K562 (cell line): ENCODE measurements around the gene RABGAP1L. TPM values are rescaled to one million over a fixed set of nuclear protein-coding genes. Genes with fewer than 3 reads are reported as not detected.

Source experiments
- ATAC-seq: fragments of 200-7000 bp; cut with Tn5 transposase; 3 replicates; pipeline ENCODE4 v1.9.1; 2020; ENCODE audit warnings: moderate library complexity
- BruUV-seq: library from RNA; stranded (reverse); fragments of 400-500 nt; replicated peaks from 2 replicates; lab custom pipeline; 2021; lab: Mats Ljungman, UMichigan
- CTCF ChIA-PET: fragments of 300-600 bp; formaldehyde crosslinking; extraction: SDS; loops from one replicate; lab custom pipeline; 2021; ENCODE audit warnings: low intra/inter-chr PET ratio; lab: Yijun Ruan, JAX
- POLR2A ChIA-PET: fragments of 300-600, 350-650 bp; sonication (Branson Sonifier 250); formaldehyde crosslinking; extraction: SDS; loops from one replicate; lab custom pipeline; 2021; ENCODE audit warnings: antibody characterized with exemption, inconsistent platforms; lab: Yijun Ruan, JAX
- DNase-seq, 4 experiments: peaks; one replicate each; pipeline versions ENCODE4 v3.0.0 to v3.0.0-alpha.2; 2011 to 2018; ENCODE audit warnings: low spot score in 3 of 4, mixed read lengths in 3 of 4; ENCODE audit errors: extremely low read depth in 1 of 4
- FAIRE-seq: peaks from 2 replicates; lab custom pipeline; 2011; peaks lifted over from hg19 to GRCh38; lab: Jason Lieb, UNC
- H2AFZ ChIP-seq: 2 replicates; pipeline ENCODE4 v1.6.0; 2011; ENCODE audit warnings: low read depth, low read length, control low read depth, inconsistent platforms
- H3K27ac ChIP-seq: fragments of 200-600 bp; 3 replicates; pipeline ENCODE4 v1.8.0; 2011; ENCODE audit warnings: low read depth, mild to moderate bottlenecking, control low read depth, inconsistent platforms, low read length, moderate library complexity, mixed read lengths; ENCODE audit errors: extremely low read depth
- H3K27me3 ChIP-seq, 2 experiments: fragments of 300-600 bp in 1 of 2; 2 replicates in 1 of 2; 3 replicates in 1 of 2; pipeline versions ENCODE4 v1.6.0 to v1.8.0; 2011; ENCODE audit warnings: inconsistent platforms in 2 of 2, low read length in 2 of 2, mild to moderate bottlenecking in 1 of 2, mixed read lengths in 1 of 2, moderate library complexity in 1 of 2; ENCODE audit not compliant: control insufficient read depth in 2 of 2, insufficient read depth in 2 of 2
- H3K36me3 ChIP-seq: fragments of 300-600 bp; 3 replicates; pipeline ENCODE4 v1.8.0; 2011; ENCODE audit warnings: mild to moderate bottlenecking, low read length, inconsistent platforms; ENCODE audit not compliant: control insufficient read depth, insufficient read depth
- H3K4me1 ChIP-seq, 2 experiments: fragments of 200-600 bp in 1 of 2; replicated peaks in 1 of 2; 2 replicates in 1 of 2; 3 replicates in 1 of 2; pipeline versions ENCODE4 v1.5.1 to v1.8.0; 2011; ENCODE audit warnings: inconsistent platforms in 2 of 2, low read length in 2 of 2, mild to moderate bottlenecking in 1 of 2, mixed read lengths in 1 of 2, moderate library complexity in 1 of 2; ENCODE audit not compliant: control insufficient read depth in 2 of 2, insufficient read depth in 2 of 2
- H3K4me2 ChIP-seq: 2 replicates; pipeline ENCODE4 v1.6.1; 2011; ENCODE audit warnings: low read length, control low read depth, inconsistent platforms, mixed read lengths; ENCODE audit not compliant: insufficient read depth
- H3K4me3 ChIP-seq: fragments of 200-600 bp; sonication (generic), shearing (Covaris generic); 2 replicates; pipeline ENCODE4 v1.5.1; 2016; ENCODE audit warnings: control low read depth, inconsistent platforms
- H3K79me2 ChIP-seq: fragments of 200-600 bp; 3 replicates; pipeline ENCODE4 v1.8.0; 2011; ENCODE audit warnings: low read length, inconsistent platforms; ENCODE audit not compliant: control insufficient read depth, insufficient read depth
- H3K9ac ChIP-seq, 2 experiments: 2 replicates each; pipeline versions ENCODE4 v1.6.0 to v1.6.1; 2011; ENCODE audit warnings: low read depth in 2 of 2, low read length in 2 of 2, control low read depth in 1 of 2, inconsistent platforms in 1 of 2, mild to moderate bottlenecking in 1 of 2, mixed read lengths in 1 of 2; ENCODE audit not compliant: insufficient read depth in 1 of 2
- H3K9me1 ChIP-seq: one replicate; pipeline ENCODE4 v1.6.0; 2011; ENCODE audit warnings: inconsistent platforms, mild to moderate bottlenecking, low read length, moderate library complexity; ENCODE audit not compliant: control insufficient read depth, insufficient read depth
- H3K9me3 ChIP-seq: replicated peaks from 2 replicates; pipeline ENCODE4 v1.5.1; 2011; ENCODE audit warnings: low read depth, low read length, inconsistent platforms; ENCODE audit not compliant: control insufficient read depth, insufficient read depth
- H4K20me1 ChIP-seq: replicated peaks from 2 replicates; pipeline ENCODE4 v1.6.1; 2011; ENCODE audit warnings: low read length, inconsistent platforms, mixed read lengths; ENCODE audit not compliant: control insufficient read depth, insufficient read depth
- ELF1 ChIP-seq: fragments of 200-800 bp; sonication (Bioruptor generic); IDR thresholded peaks from 2 replicates; pipeline ENCODE4 v1.6.1; 2016; ENCODE audit warnings: missing genetic modification characterization, missing compliant biosample characterization
- ILF3 ChIP-seq: fragments of 450-650 bp; IDR thresholded peaks from 2 replicates; pipeline ENCODE4 v1.6.1; 2018; ENCODE audit warnings: antibody characterized with exemption, mild to moderate bottlenecking, moderate library complexity, borderline replicate concordance
- MCM7 ChIP-seq, 2 experiments: fragments of 450-650 bp; IDR thresholded peaks; 2 replicates each; pipeline ENCODE4 v1.6.1; 2016 to 2018
- POLR2AphosphoS2 ChIP-seq: IDR thresholded peaks from 2 replicates; pipeline ENCODE4 v1.6.1; 2012; ENCODE audit warnings: low read length, improper control_type of control experiment
- TAL1 ChIP-seq: fragments of 450-650 bp; IDR thresholded peaks from 2 replicates; pipeline ENCODE4 v1.6.1; 2016; ENCODE audit warnings: mild to moderate bottlenecking
- XRCC4 ChIP-seq: IDR thresholded peaks from one replicate; pipeline ENCODE4 v1.6.1; 2011; ENCODE audit not compliant: insufficient read depth, insufficient read length; ENCODE audit errors: extremely low read depth
- ZNF24 ChIP-seq: fragments of 450-650 bp; IDR thresholded peaks from 2 replicates; pipeline ENCODE4 v1.6.1; 2016
- ZNF408 ChIP-seq: fragments of 250-450 bp; sonication (Bioruptor Pico); IDR thresholded peaks from 2 replicates; pipeline ENCODE4 v1.4.0; 2020; ENCODE audit warnings: low read depth, mild to moderate bottlenecking, moderate library complexity
- ZNF766 ChIP-seq: fragments of 200-800 bp; sonication (Bioruptor generic); conservative IDR thresholded peaks from 2 replicates; pipeline ENCODE4 v1.6.1; 2016; ENCODE audit warnings: missing genetic modification characterization, missing compliant biosample characterization
- ZNF830 ChIP-seq: fragments of 250-450 bp; sonication (Bioruptor Pico); IDR thresholded peaks from 2 replicates; pipeline ENCODE4 v1.5.0; 2021; ENCODE audit warnings: mild to moderate bottlenecking
- ZSCAN29 ChIP-seq: fragments of 450-650 bp; IDR thresholded peaks from 2 replicates; pipeline ENCODE4 v1.6.1; 2017
- WGBS: fragments of 100-300 bp; shearing (Covaris generic); methylation state at CpG from one replicate; pipeline ENCODE4 v1.1.6; 2016; ENCODE audit warnings: low coverage, mixed read lengths; ENCODE audit not compliant: insufficient coverage; ENCODE audit errors: missing lambda C conversion rate; 5-methylcytosine and 5-hydroxymethylcytosine counted together
- in situ Hi-C: fragments of 300-500 bp; cut with MboI; formaldehyde crosslinking; loops from 4 replicates; pipeline ENCODE4 v1.15.0; 2018; ENCODE audit warnings: inconsistent platforms, mixed read lengths
- intact Hi-C: fragments of 100-400 bp; cut with micrococcal nuclease; formaldehyde crosslinking; loops from 2 replicates; pipeline ENCODE4 v1.14.2; 2022
- polyA plus RNA-seq, 8 experiments: library from polyadenylated mRNA; depleted of rRNA in 4 of 8; stranded (reverse) in 5 of 8; unstranded in 3 of 8; fragments of >200 nt; fragmentation: Nextera tagmentation in 2 of 8; fragmentation: Illumina TruSeq in 1 of 8; extraction: Ambion mirVana in 2 of 8; extraction: Trizol in 1 of 8; gene quantifications; 2 replicates each; pipeline versions ENCODE4 v1.2.1 to v1.2.3, GENCODE V29; 2011 to 2014; ENCODE audit warnings: inconsistent platforms in 1 of 8, missing spikeins in 1 of 8
- total RNA-seq, 7 experiments: library from RNA; depleted of rRNA in 6 of 7; stranded (reverse); fragments of >200 nt in 6 of 7; fragmentation: Illumina TruSeq in 2 of 7; extraction: Trizol in 2 of 7; gene quantifications; 2 replicates each; pipeline versions ENCODE4 v1.2.1 to v1.2.3, GENCODE V29; 2011 to 2021; ENCODE audit warnings: low replicate concordance in 1 of 7
- TF ChIP-seq, protein P1 (sequence below): fragments of 450-650 bp; IDR thresholded peaks from 2 replicates; pipeline ENCODE4 v1.6.1; 2017; ENCODE audit warnings: mild to moderate bottlenecking, moderate library complexity

The RABGAP1L gene
- total and polyA plus RNA-seq, 9 of the 15 experiments (the other 6 are each of a cell fraction or from before 2014, with no cell fraction given) = 16.5 to 44.9 (median 26.7) TPM

DNA sequence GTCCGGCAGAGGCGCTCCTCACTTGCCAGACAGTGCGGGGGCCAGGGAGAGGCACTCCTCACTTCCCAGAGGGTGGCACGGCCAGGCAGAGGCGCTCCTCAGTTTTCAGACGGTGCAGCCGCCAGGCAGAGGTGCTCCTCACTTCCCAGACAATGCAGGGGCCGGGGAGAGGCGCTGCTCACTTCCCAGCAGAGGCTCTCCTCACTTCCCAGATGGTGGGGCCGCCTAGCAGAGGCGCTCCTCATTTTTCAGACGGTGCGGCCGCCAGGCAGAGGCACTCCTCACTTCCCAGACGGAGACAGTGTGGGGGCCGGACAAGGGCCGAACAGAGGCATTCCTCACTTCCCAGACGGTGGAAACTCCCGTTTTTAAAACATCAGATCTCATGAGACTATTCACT is 602.0 kb downstream of the RABGAP1L start (continued):
- TF ChIP-seq XRCC4 (no peak), MCM7 (IDR thresholded peaks at IDR 0.05) (no peak), ELF1 (tag) (no peak), POLR2AphosphoS2 (no peak), TAL1 (no peak), ZNF24 (no peak)
- TF ChIP-seq, protein P1, sequence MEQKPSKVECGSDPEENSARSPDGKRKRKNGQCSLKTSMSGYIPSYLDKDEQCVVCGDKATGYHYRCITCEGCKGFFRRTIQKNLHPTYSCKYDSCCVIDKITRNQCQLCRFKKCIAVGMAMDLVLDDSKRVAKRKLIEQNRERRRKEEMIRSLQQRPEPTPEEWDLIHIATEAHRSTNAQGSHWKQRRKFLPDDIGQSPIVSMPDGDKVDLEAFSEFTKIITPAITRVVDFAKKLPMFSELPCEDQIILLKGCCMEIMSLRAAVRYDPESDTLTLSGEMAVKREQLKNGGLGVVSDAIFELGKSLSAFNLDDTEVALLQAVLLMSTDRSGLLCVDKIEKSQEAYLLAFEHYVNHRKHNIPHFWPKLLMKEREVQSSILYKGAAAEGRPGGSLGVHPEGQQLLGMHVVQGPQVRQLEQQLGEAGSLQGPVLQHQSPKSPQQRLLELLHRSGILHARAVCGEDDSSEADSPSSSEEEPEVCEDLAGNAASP = no peak

DNA sequence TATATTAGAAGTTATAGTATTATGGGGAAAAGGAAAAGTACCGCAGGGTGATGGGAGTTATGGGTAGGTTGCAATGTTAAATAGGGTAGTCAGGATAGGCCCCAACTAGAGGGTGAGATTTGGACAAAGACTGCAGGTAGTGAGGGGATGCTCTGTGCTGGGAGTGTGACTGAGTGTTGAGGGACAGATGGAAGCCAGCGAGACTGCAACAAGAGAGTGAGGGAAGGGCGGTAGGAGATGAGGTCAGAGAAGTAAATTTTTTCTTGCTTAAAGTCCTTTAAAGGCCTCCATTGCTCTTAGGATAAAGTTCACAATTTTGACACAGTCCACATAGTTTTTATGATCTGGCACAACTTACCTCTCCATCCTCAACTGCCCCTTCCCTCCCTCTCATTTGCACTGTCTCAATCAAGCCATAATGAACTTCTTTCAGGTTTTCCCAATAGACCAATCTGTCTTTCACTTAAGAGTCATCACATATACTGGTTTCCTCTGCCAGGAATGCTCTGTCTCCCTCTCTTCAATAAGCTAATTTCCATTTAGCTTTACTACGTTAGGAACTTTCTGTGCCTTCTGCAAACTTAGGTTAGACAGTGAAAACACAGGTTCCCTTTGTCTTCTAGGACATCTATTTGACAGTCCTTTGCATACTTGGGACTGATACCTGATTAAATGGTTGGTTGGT is 602.7 kb downstream of the RABGAP1L start:
- CTCF ChIA-PET = no interaction called here
- in situ Hi-C loops = no loop called here
- no peak for ATAC-seq

More for the DNA sequence above, 602.7 kb downstream of the RABGAP1L start:
- TF ChIP-seq ZNF830 (CRISPR knock-in tag) = no peak
- no peak for TF ChIP-seq ILF3
- TF ChIP-seq ZNF408 (CRISPR knock-in tag) = no peak
- TF ChIP-seq ZSCAN29 = no peak
- no peak for TF ChIP-seq ZNF766 (CRISPR knock-in tag)
- POLR2A ChIA-PET = no interaction called here
- FAIRE-seq (no peak), DNase-seq (no peak)
- H3K27ac ChIP-seq = no peak overlapping the region
- intact Hi-C loops = no loop called here
- no peaks in the 10 kb centered on the region for H4K20me1 ChIP-seq
- no peak overlapping the region for H2AFZ ChIP-seq
- H3K9ac ChIP-seq = no peak overlapping the region
- H3K4me1 ChIP-seq = peaks cover 3 to 10% of the 10 kb centered on the region in 2 experiments; a peak in 3 of 5 replicates
- no peaks in the 10 kb centered on the region for H3K27me3 ChIP-seq
- no peaks in the 10 kb centered on the region for H3K9me3 ChIP-seq
- H3K4me2 ChIP-seq = no peak overlapping the region
- H3K36me3 ChIP-seq = no peaks in the 10 kb centered on the region
- H3K9me1 ChIP-seq = no peaks in the 10 kb centered on the region
- WGBS = 80% methylated on average over 4 of the region's 4 CpGs
- no TSS peak for BruUV-seq
- no peaks in the 10 kb centered on the region for H3K79me2 ChIP-seq
- H3K4me3 ChIP-seq = no peak overlapping the region
